K562 (cell line): ENCODE measurements around the gene BRWD1. TPM values are rescaled to one million over a fixed set of nuclear protein-coding genes. Genes with fewer than 3 reads are reported as not detected.

Experiments
- ASH1L ChIP-seq: fragments of 450-650 bp; IDR thresholded peaks from 2 replicates; pipeline ENCODE4 v1.6.1; 2018; ENCODE audit warnings: borderline replicate concordance, mild to moderate bottlenecking, low read depth; ENCODE audit not compliant: partially characterized antibody
- CHD4 ChIP-seq: fragments of 200-600 bp; sonication (generic); IDR thresholded peaks from 3 replicates; pipeline ENCODE4 v1.6.1; 2012; ENCODE audit warnings: low read depth, mild to moderate bottlenecking, mixed read lengths, low read length, inconsistent platforms; ENCODE audit not compliant: insufficient read depth, insufficient replicate concordance, poor library complexity, severe bottlenecking
- DIDO1 ChIP-seq: fragments of 450-650 bp; IDR thresholded peaks from 2 replicates; pipeline ENCODE4 v1.6.1; 2016; ENCODE audit warnings: low read depth, missing biosample characterization, missing genetic modification characterization
- ELF2 ChIP-seq: fragments of 250-450 bp; sonication (Bioruptor Pico); IDR thresholded peaks from 2 replicates; pipeline ENCODE4 v1.5.0; 2021; ENCODE audit warnings: mild to moderate bottlenecking
- FOXA3 ChIP-seq, 2 experiments: fragments of 450-650 bp in 1 of 2; sonication (generic) in 1 of 2; formaldehyde crosslinking; IDR thresholded peaks in 1 of 2; conservative IDR thresholded peaks in 1 of 2; 2 replicates each; pipeline versions ENCODE4 v1.4.0 to v1.8.0; 2020 to 2022; ENCODE audit warnings: mild to moderate bottlenecking in 2 of 2, missing genetic modification reagents in 1 of 2
- MAZ ChIP-seq, 2 experiments: fragments of 450-650 bp in 1 of 2; sonication (generic) in 1 of 2; formaldehyde crosslinking; IDR thresholded peaks in 1 of 2; conservative IDR thresholded peaks in 1 of 2; 2 replicates each; pipeline versions ENCODE4 v1.4.0 to v1.5.0; 2020; ENCODE audit warnings: mild to moderate bottlenecking in 1 of 2, missing genetic modification reagents in 1 of 2
- MTA1 ChIP-seq: fragments of 450-650 bp; IDR thresholded peaks from 2 replicates; pipeline ENCODE4 v1.6.1; 2017; ENCODE audit warnings: borderline replicate concordance
- NBN ChIP-seq: fragments of 450-650 bp; IDR thresholded peaks from 2 replicates; pipeline ENCODE4 v1.6.1; 2016; ENCODE audit warnings: low read depth, mild to moderate bottlenecking
- PHF21A ChIP-seq: fragments of 450-650 bp; IDR thresholded peaks from 2 replicates; pipeline ENCODE4 v1.6.1; 2017; ENCODE audit warnings: low read depth, borderline replicate concordance
- RBM15 ChIP-seq: fragments of 200-400 bp; formaldehyde crosslinking; IDR thresholded peaks from 2 replicates; pipeline ENCODE4 v1.6.1; 2018; ENCODE audit warnings: mild to moderate bottlenecking, low read length, moderate library complexity; ENCODE audit not compliant: insufficient read depth
- SRSF7 ChIP-seq: fragments of 200-400 bp; formaldehyde crosslinking; optimal IDR thresholded peaks from 2 replicates; pipeline ENCODE3; 2017; ENCODE audit warnings: mild to moderate bottlenecking, low read depth, low read length
- ZNF324 ChIP-seq: fragments of 250-450 bp; sonication (Bioruptor Pico); IDR thresholded peaks from 2 replicates; pipeline ENCODE4 v1.4.0; 2020; ENCODE audit warnings: mild to moderate bottlenecking
- polyA plus RNA-seq, 8 experiments: library from polyadenylated mRNA; depleted of rRNA in 4 of 8; stranded (reverse) in 5 of 8; unstranded in 3 of 8; fragments of >200 nt; fragmentation: Nextera tagmentation in 2 of 8; fragmentation: Illumina TruSeq in 1 of 8; extraction: Ambion mirVana in 2 of 8; extraction: Trizol in 1 of 8; gene quantifications; 2 replicates each; pipeline versions ENCODE4 v1.2.1 to v1.2.3, GENCODE V29; 2011 to 2014; ENCODE audit warnings: inconsistent platforms in 1 of 8, missing spikeins in 1 of 8
- total RNA-seq, 7 experiments: library from RNA; depleted of rRNA in 6 of 7; stranded (reverse); fragments of >200 nt in 6 of 7; fragmentation: Illumina TruSeq in 2 of 7; extraction: Trizol in 2 of 7; gene quantifications; 2 replicates each; pipeline versions ENCODE4 v1.2.1 to v1.2.3, GENCODE V29; 2011 to 2021; ENCODE audit warnings: low replicate concordance in 1 of 7
- TF ChIP-seq, protein P1 (sequence below): fragments of 150-350 bp; conservative IDR thresholded peaks from 2 replicates; pipeline ENCODE4 v1.6.1; 2014; ENCODE audit warnings: low read length
- TF ChIP-seq, protein P2 (sequence below): sonication (generic); formaldehyde crosslinking; IDR thresholded peaks from 2 replicates; pipeline ENCODE4 v1.8.1; 2022; ENCODE audit warnings: missing genetic modification reagents
- TF ChIP-seq, protein P3 (sequence below): fragments of 200-800 bp; sonication (Bioruptor generic); IDR thresholded peaks from 2 replicates; pipeline ENCODE4 v1.6.1; 2016; ENCODE audit warnings: missing genetic modification characterization, missing compliant biosample characterization
- TF ChIP-seq, protein P4 (sequence below): fragments of 250-450 bp; sonication (Bioruptor Pico); IDR thresholded peaks from 2 replicates; pipeline ENCODE4 v1.4.0; 2020; ENCODE audit warnings: mild to moderate bottlenecking

The BRWD1 gene
- total and polyA plus RNA-seq, 9 of the 15 experiments (the other 6 are each of a cell fraction or from before 2014, with no cell fraction given), result 10.1 to 60.2 (median 34.1) TPM

DNA sequence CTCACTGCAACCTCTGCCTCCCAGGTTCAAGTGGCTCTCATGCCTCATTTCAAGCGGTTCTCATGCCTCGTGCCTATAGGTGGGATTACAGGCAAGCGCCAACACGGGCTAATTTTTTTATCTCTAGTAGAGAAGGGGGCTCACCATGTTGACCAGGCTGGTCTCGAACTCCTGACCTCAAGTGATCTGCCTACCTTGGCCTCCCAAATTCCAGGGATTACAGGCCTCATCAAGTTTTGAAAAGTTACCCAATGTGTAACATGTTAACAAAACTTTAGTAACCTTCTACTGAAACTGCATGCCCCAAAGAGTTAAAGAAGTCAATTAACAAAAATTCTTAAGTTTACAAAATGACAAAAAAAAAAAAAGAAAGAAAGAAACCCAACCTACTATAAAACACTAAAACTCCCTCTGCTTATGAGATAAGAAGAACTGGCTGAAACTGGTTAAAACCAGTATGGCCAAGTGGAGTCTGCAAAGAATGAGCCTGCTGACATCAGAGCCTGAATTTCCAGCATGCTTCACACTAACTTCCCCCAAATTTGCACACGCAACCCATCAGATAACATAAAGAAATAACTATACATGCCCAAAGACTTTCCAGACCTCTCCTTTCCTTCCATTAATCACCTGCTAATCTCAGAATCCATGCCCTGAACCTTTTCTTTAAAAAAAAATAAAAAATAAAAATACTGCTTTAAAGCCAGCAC, 104.7 kb downstream of the BRWD1 start (continued):
- TF ChIP-seq, protein P1, sequence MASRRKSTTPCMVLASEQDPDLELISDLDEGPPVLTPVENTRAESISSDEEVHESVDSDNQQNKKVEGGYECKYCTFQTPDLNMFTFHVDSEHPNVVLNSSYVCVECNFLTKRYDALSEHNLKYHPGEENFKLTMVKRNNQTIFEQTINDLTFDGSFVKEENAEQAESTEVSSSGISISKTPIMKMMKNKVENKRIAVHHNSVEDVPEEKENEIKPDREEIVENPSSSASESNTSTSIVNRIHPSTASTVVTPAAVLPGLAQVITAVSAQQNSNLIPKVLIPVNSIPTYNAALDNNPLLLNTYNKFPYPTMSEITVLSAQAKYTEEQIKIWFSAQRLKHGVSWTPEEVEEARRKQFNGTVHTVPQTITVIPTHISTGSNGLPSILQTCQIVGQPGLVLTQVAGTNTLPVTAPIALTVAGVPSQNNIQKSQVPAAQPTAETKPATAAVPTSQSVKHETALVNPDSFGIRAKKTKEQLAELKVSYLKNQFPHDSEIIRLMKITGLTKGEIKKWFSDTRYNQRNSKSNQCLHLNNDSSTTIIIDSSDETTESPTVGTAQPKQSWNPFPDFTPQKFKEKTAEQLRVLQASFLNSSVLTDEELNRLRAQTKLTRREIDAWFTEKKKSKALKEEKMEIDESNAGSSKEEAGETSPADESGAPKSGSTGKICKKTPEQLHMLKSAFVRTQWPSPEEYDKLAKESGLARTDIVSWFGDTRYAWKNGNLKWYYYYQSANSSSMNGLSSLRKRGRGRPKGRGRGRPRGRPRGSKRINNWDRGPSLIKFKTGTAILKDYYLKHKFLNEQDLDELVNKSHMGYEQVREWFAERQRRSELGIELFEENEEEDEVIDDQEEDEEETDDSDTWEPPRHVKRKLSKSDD, result no peak
- TF ChIP-seq, protein P2, sequence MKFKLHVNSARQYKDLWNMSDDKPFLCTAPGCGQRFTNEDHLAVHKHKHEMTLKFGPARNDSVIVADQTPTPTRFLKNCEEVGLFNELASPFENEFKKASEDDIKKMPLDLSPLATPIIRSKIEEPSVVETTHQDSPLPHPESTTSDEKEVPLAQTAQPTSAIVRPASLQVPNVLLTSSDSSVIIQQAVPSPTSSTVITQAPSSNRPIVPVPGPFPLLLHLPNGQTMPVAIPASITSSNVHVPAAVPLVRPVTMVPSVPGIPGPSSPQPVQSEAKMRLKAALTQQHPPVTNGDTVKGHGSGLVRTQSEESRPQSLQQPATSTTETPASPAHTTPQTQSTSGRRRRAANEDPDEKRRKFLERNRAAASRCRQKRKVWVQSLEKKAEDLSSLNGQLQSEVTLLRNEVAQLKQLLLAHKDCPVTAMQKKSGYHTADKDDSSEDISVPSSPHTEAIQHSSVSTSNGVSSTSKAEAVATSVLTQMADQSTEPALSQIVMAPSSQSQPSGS (CRISPR knock-in tag), result no peak
- TF ChIP-seq DIDO1 (no peak), RBM15 (no peak), NBN (peak; percentile 80; the same call in 1 of the 2 replicates), SRSF7 (no peak), MAZ (CRISPR knock-in tag; conservative IDR thresholded peaks at IDR 0.05 in 1 of 2, IDR thresholded peaks at IDR 0.05 in 1 of 2) (no peak), ELF2 (CRISPR knock-in tag) (no peak), PHF21A (no peak), FOXA3 (CRISPR knock-in tag; conservative IDR thresholded peaks at IDR 0.05 in 1 of 2, IDR thresholded peaks at IDR 0.05 in 1 of 2) (no peak), CHD4 (no peak), ASH1L (no peak), MTA1 (0 out of 2 replicates have a peak, but pooled peaks have one; percentile 31), ZNF324 (CRISPR knock-in tag) (no peak)
- TF ChIP-seq, protein P3, sequence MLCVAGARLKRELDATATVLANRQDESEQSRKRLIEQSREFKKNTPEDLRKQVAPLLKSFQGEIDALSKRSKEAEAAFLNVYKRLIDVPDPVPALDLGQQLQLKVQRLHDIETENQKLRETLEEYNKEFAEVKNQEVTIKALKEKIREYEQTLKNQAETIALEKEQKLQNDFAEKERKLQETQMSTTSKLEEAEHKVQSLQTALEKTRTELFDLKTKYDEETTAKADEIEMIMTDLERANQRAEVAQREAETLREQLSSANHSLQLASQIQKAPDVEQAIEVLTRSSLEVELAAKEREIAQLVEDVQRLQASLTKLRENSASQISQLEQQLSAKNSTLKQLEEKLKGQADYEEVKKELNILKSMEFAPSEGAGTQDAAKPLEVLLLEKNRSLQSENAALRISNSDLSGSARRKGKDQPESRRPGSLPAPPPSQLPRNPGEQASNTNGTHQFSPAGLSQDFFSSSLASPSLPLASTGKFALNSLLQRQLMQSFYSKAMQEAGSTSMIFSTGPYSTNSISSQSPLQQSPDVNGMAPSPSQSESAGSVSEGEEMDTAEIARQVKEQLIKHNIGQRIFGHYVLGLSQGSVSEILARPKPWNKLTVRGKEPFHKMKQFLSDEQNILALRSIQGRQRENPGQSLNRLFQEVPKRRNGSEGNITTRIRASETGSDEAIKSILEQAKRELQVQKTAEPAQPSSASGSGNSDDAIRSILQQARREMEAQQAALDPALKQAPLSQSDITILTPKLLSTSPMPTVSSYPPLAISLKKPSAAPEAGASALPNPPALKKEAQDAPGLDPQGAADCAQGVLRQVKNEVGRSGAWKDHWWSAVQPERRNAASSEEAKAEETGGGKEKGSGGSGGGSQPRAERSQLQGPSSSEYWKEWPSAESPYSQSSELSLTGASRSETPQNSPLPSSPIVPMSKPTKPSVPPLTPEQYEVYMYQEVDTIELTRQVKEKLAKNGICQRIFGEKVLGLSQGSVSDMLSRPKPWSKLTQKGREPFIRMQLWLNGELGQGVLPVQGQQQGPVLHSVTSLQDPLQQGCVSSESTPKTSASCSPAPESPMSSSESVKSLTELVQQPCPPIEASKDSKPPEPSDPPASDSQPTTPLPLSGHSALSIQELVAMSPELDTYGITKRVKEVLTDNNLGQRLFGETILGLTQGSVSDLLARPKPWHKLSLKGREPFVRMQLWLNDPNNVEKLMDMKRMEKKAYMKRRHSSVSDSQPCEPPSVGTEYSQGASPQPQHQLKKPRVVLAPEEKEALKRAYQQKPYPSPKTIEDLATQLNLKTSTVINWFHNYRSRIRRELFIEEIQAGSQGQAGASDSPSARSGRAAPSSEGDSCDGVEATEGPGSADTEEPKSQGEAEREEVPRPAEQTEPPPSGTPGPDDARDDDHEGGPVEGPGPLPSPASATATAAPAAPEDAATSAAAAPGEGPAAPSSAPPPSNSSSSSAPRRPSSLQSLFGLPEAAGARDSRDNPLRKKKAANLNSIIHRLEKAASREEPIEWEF (CRISPR knock-in tag), result no peak; the same call in 1 of the 2 replicates
- TF ChIP-seq, protein P4, sequence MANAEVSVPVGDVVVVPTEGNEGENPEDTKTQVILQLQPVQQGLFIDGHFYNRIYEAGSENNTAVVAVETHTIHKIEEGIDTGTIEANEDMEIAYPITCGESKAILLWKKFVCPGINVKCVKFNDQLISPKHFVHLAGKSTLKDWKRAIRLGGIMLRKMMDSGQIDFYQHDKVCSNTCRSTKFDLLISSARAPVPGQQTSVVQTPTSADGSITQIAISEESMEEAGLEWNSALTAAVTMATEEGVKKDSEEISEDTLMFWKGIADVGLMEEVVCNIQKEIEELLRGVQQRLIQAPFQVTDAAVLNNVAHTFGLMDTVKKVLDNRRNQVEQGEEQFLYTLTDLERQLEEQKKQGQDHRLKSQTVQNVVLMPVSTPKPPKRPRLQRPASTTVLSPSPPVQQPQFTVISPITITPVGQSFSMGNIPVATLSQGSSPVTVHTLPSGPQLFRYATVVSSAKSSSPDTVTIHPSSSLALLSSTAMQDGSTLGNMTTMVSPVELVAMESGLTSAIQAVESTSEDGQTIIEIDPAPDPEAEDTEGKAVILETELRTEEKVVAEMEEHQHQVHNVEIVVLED (CRISPR knock-in tag), result no peak
